Measurements from ENCODE around the gene DGKZ. TPM values are rescaled to one million over a fixed set of nuclear protein-coding genes. Genes with fewer than 3 reads are reported as not detected.

The DGKZ gene
- total and polyA plus RNA-seq, 2 experiments from 2014 or later: 45.1 to 170 TPM

GRCh38 chr11:46426233-46426991 is 79.1 kb downstream of the DGKZ start:
- Histone ChIP-seq H2AFZ (no peak overlapping the region), H3K27me3 (ENCODE audit: insufficient read depth) (no peaks in the 10 kb centered on the region), H3F3A (replicated peaks; ENCODE audit: low read depth) (peaks cover 4% of the 10 kb centered on the region; the same call in 1 of the 2 replicates), H4K20me1 (replicated peaks; ENCODE audit: insufficient read depth) (no peaks in the 10 kb centered on the region; the same call in 1 of the 2 replicates), H3K9me2 (ENCODE audit: insufficient read depth) (no peaks in the 10 kb centered on the region), H3K79me2 (replicated peaks; ENCODE audit: insufficient read depth) (no peaks in the 10 kb centered on the region), H3K4me2 (no peak overlapping the region), H3K4me3 (no peak overlapping the region), H3K27ac (ENCODE audit: low read depth) (peak overlapping the region; percentile 27), H3K4me1 (ENCODE audit: insufficient read depth) (peaks cover 15% of the 10 kb centered on the region), H3K36me3 (ENCODE audit: insufficient read depth) (peaks cover 3% of the 10 kb centered on the region; the same call in 1 of the 2 replicates)
- Mint-ChIP-seq H3K9me3 (no peaks in the 10 kb centered on the region; the same call in 2 of the 3 replicates), H3K4me3 (no peak overlapping the region), H3K27ac (peak overlapping the region; percentile 82), H3K36me3 (ENCODE audit: low read depth) (peaks cover 9% of the 10 kb centered on the region), H3K27me3 (ENCODE audit: insufficient read depth, low read depth, poor library complexity) (peaks cover 2% of the 10 kb centered on the region), H3K4me1 (peaks cover 37% of the 10 kb centered on the region)
- DNase-seq (ENCODE audit: low spot score) (no peak), ATAC-seq (no peak)
- TF ChIP-seq EZH2 (IDR thresholded peaks at IDR 0.05; ENCODE audit: low read depth, unreplicated experiment) (no peak), EZH2phosphoT487 (IDR thresholded peaks at IDR 0.05; ENCODE audit: unreplicated experiment) (no peak), POLR2AphosphoS5 (IDR thresholded peaks at IDR 0.05; ENCODE audit: low read depth) (no peak), ZNF462 (CRISPR knock-in tag; IDR thresholded peaks at IDR 0.05) (no peak), CREB1 (CRISPR knock-in tag; IDR thresholded peaks at IDR 0.05; ENCODE audit: low read depth) (no peak), STAT1 (IDR thresholded peaks at IDR 0.05; ENCODE audit: unreplicated experiment) (no peak), REST (IDR thresholded peaks at IDR 0.05; ENCODE audit: unreplicated experiment) (no peak), JUNB (IDR thresholded peaks at IDR 0.05; ENCODE audit: unreplicated experiment) (no peak), NANOG (IDR thresholded peaks at IDR 0.05; ENCODE audit: borderline replicate concordance) (no peak), ZNF114 (CRISPR knock-in tag; IDR thresholded peaks at IDR 0.05) (no peak), ZNF331 (CRISPR knock-in tag; IDR thresholded peaks at IDR 0.05; ENCODE audit: low read depth) (no peak)
- TF ChIP-seq, protein P1, sequence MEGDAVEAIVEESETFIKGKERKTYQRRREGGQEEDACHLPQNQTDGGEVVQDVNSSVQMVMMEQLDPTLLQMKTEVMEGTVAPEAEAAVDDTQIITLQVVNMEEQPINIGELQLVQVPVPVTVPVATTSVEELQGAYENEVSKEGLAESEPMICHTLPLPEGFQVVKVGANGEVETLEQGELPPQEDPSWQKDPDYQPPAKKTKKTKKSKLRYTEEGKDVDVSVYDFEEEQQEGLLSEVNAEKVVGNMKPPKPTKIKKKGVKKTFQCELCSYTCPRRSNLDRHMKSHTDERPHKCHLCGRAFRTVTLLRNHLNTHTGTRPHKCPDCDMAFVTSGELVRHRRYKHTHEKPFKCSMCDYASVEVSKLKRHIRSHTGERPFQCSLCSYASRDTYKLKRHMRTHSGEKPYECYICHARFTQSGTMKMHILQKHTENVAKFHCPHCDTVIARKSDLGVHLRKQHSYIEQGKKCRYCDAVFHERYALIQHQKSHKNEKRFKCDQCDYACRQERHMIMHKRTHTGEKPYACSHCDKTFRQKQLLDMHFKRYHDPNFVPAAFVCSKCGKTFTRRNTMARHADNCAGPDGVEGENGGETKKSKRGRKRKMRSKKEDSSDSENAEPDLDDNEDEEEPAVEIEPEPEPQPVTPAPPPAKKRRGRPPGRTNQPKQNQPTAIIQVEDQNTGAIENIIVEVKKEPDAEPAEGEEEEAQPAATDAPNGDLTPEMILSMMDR (conservative IDR thresholded peaks at IDR 0.05; ENCODE audit: low read depth in 2 of 2): no peak
- TF ChIP-seq, protein P2, sequence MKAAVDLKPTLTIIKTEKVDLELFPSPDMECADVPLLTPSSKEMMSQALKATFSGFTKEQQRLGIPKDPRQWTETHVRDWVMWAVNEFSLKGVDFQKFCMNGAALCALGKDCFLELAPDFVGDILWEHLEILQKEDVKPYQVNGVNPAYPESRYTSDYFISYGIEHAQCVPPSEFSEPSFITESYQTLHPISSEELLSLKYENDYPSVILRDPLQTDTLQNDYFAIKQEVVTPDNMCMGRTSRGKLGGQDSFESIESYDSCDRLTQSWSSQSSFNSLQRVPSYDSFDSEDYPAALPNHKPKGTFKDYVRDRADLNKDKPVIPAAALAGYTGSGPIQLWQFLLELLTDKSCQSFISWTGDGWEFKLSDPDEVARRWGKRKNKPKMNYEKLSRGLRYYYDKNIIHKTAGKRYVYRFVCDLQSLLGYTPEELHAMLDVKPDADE (IDR thresholded peaks at IDR 0.05): no peak

Measured in GM23338 (cell line).